Loucy (cell line): ENCODE results near the gene KANSL3.
A peak's percentile ranks its signal among the peaks of the same experiment; 100 is the strongest.

Source experiments
- H2AFZ ChIP-seq: fragments of 200-600 bp; sonication (generic); 2 replicates; pipeline ENCODE4 v1.6.0; 2016; ENCODE audit warnings: antibody characterized with exemption, mild to moderate bottlenecking, low read length, moderate library complexity
- H3F3A ChIP-seq: fragments of 200-600 bp; 2 replicates; pipeline ENCODE4 v1.6.0; 2016; ENCODE audit warnings: antibody characterized with exemption, low read depth, mild to moderate bottlenecking
- H3K27me3 ChIP-seq: fragments of 200-600 bp; sonication (generic); 2 replicates; pipeline ENCODE4 v1.6.1; 2014; ENCODE audit warnings: low read length, mild to moderate bottlenecking; ENCODE audit not compliant: insufficient read depth, poor library complexity, severe bottlenecking
- H3K36me3 ChIP-seq: fragments of 200-600 bp; sonication (generic); 2 replicates; pipeline ENCODE4 v1.6.1; 2016; ENCODE audit warnings: low read length; ENCODE audit not compliant: insufficient read depth
- H3K4me1 ChIP-seq: fragments of 200-600 bp; sonication (generic); 2 replicates; pipeline ENCODE4 v1.5.1; 2014; ENCODE audit warnings: low read length, mild to moderate bottlenecking; ENCODE audit not compliant: insufficient read depth, poor library complexity, severe bottlenecking
- H3K4me2 ChIP-seq: fragments of 200-600 bp; sonication (generic); 2 replicates; pipeline ENCODE4 v1.6.0; 2014; ENCODE audit warnings: antibody characterized with exemption, low read length, low read depth, mild to moderate bottlenecking; ENCODE audit not compliant: poor library complexity, severe bottlenecking
- H3K4me3 ChIP-seq: fragments of 200-600 bp; sonication (generic); 2 replicates; pipeline ENCODE4 v1.5.1; 2014; ENCODE audit warnings: low read length, mild to moderate bottlenecking, mixed read lengths; ENCODE audit not compliant: poor library complexity, severe bottlenecking
- H3K79me2 ChIP-seq: fragments of 200-600 bp; sonication (generic); 2 replicates; pipeline ENCODE4 v1.6.1; 2014; ENCODE audit warnings: low read length; ENCODE audit not compliant: insufficient read depth
- H3K9ac ChIP-seq: fragments of 200-600 bp; sonication (generic); 2 replicates; pipeline ENCODE4 v1.6.0; 2014; ENCODE audit warnings: mild to moderate bottlenecking, low read depth, low read length, moderate library complexity; ENCODE audit not compliant: poor library complexity, severe bottlenecking
- H3K9me2 ChIP-seq: fragments of 200-600 bp; sonication (generic); replicated peaks from 2 replicates; pipeline ENCODE4 v1.6.1; 2016; ENCODE audit warnings: low read depth, low read length, mixed read lengths
- H3K9me3 ChIP-seq: fragments of 200-600 bp; sonication (generic); 2 replicates; pipeline ENCODE4 v1.6.1; 2014; ENCODE audit warnings: mild to moderate bottlenecking, antibody characterized with exemption, low read length, low read depth; ENCODE audit not compliant: insufficient read depth
- H4K20me1 ChIP-seq: fragments of 200-600 bp; sonication (generic); 2 replicates; pipeline ENCODE4 v1.6.0; 2014; ENCODE audit warnings: antibody characterized with exemption, low read length, mild to moderate bottlenecking; ENCODE audit not compliant: insufficient read depth, poor library complexity, severe bottlenecking
- EZH2phosphoT487 ChIP-seq: fragments of 200-600 bp; IDR thresholded peaks from 2 replicates; pipeline ENCODE4 v1.6.1; 2018; ENCODE audit warnings: antibody characterized with exemption, mild to moderate bottlenecking, moderate library complexity, borderline replicate concordance
- TF ChIP-seq, protein P1 (sequence below): fragments of 200-600 bp; sonication (generic); conservative IDR thresholded peaks from 2 replicates; pipeline ENCODE4 v1.5.1; 2014; ENCODE audit warnings: mild to moderate bottlenecking, antibody characterized with exemption, low read length

The KANSL3 gene

DNA sequence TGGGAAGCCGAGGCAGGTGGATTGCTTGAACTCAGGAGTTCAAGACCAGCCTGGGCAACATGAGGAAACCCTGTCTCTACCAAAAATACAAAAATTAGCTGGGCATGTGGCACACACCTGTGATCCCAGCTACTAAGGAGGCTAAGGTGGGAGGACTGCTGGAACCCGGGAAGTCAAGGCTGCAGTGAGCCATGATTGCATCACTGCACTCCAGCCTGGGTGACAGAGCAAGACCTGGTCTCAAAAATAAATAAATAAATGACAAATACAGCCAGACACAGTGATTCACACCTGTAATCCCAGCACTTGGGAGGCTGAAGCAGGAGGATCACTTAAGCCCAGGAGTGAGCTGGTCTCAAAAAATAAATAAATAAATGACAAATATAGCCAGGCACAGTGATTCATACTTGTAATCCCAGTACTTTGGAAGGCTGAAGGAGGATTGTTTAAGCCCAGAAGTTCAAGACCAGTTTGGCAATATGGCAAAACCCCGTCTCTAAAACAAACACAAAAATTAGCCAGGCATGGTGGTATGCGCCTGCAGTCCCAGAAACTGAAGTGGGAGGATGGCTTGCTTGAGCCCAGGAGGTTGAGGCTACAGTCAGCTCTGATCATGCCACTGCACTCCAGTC, 6.2 kb downstream of the KANSL3 start:
- peak overlapping the region; percentile 36 for H3K4me2 ChIP-seq
- H3K9ac ChIP-seq, result no peak overlapping the region
- no peaks in the 10 kb centered on the region for H3K9me3 ChIP-seq
- peaks cover 75% of the 10 kb centered on the region for H3K79me2 ChIP-seq
- peaks cover 44% of the 10 kb centered on the region for H4K20me1 ChIP-seq
- H3K4me3 ChIP-seq, result no peak overlapping the region
- H3F3A ChIP-seq, result no peaks in the 10 kb centered on the region
- no peaks in the 10 kb centered on the region for H3K27me3 ChIP-seq
- H3K36me3 ChIP-seq, result peaks cover 37% of the 10 kb centered on the region; the same call in 1 of the 2 replicates
- peaks cover 43% of the 10 kb centered on the region for H3K4me1 ChIP-seq
- H2AFZ ChIP-seq, result no peak overlapping the region
- no peaks in the 10 kb centered on the region for H3K9me2 ChIP-seq
- TF ChIP-seq EZH2phosphoT487, result no peak
- TF ChIP-seq, protein P1, sequence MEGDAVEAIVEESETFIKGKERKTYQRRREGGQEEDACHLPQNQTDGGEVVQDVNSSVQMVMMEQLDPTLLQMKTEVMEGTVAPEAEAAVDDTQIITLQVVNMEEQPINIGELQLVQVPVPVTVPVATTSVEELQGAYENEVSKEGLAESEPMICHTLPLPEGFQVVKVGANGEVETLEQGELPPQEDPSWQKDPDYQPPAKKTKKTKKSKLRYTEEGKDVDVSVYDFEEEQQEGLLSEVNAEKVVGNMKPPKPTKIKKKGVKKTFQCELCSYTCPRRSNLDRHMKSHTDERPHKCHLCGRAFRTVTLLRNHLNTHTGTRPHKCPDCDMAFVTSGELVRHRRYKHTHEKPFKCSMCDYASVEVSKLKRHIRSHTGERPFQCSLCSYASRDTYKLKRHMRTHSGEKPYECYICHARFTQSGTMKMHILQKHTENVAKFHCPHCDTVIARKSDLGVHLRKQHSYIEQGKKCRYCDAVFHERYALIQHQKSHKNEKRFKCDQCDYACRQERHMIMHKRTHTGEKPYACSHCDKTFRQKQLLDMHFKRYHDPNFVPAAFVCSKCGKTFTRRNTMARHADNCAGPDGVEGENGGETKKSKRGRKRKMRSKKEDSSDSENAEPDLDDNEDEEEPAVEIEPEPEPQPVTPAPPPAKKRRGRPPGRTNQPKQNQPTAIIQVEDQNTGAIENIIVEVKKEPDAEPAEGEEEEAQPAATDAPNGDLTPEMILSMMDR, result no peak

DNA sequence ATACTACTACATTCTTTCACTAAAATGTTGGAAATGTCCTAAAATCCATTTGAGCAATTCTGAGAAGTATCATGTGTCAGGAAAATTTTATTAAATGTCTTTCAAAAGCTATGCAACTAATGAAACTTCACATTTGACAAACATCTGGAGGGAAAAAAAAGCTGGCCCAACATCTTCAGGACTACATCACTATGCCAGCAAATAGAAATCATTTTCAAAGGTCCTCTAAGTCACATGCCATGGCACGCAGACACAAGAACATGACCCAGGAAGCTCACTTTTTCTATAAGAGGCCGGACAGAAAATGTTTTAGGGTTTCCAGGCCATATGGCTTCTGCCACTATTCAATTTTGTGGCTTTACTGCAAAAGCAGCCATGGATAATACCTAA, 11.6 kb downstream of the KANSL3 start:
- no peak overlapping the region for H3K9ac ChIP-seq
- no peaks in the 10 kb centered on the region for H3K27me3 ChIP-seq
- peaks cover 20% of the 10 kb centered on the region for H3K4me1 ChIP-seq
- H2AFZ ChIP-seq, result no peak overlapping the region
- peaks cover 28% of the 10 kb centered on the region; the same call in 1 of the 2 replicates for H3K79me2 ChIP-seq
- peaks cover 5% of the 10 kb centered on the region for H4K20me1 ChIP-seq
- no peaks in the 10 kb centered on the region for H3F3A ChIP-seq
- H3K4me3 ChIP-seq, result no peak overlapping the region
- H3K4me2 ChIP-seq, result peak overlapping the region; percentile 10
- peaks cover 44% of the 10 kb centered on the region; the same call in 1 of the 2 replicates for H3K36me3 ChIP-seq
- no peaks in the 10 kb centered on the region for H3K9me3 ChIP-seq
- TF ChIP-seq EZH2phosphoT487, result no peak
- TF ChIP-seq, protein P1, result no peak
- H3K9me2 ChIP-seq, result no peaks in the 10 kb centered on the region

DNA sequence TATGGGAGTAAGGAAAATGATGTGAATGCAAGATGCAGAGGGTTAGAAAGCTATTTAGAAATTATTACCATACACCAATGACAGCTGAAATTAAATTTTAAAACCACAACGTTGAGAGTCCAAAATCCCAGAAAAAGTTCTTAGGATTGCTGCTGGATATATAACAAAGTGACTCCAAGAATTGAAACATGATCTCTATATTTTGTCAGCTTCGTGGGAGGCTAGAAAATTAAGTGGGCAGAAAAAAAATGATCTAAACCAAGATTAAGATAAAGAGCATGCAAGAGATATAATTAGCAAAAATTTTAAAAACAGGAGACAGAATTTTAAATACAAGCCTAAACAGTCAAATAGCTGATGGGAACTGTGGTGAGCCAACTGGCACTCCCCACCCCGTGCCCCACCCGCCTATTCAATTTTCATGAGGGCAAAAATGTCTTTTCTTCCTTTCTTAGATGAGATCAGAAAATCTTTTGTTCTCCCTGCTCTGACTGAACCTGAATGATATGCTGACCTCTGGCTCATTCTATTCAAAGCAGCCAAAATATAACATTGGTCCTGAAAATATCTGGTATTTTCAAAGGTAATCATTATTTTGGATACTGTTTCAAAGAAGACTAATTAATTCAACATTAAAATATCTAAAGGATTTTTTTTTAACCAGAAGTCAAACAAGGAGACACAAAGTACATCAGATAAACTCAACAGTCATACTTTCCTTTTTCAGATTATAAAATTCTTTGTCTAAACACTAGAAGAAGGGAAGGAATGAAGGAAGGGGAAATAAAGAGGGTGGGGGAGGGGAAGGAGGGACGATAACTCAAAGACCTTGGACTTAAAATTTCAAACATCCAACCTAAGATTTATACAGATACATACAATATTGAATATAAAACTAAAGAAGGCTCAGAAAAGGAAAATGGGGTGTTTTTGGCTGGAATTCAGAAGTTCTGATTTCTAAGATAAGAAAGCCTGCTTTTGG, 12.2 kb downstream of the KANSL3 start:
- Histone ChIP-seq H3K9ac (no peak overlapping the region), H3K4me2 (peak overlapping the region; percentile 10), H3K79me2 (peaks cover 23% of the 10 kb centered on the region; the same call in 1 of the 2 replicates)

More for the DNA sequence above, 12.2 kb downstream of the KANSL3 start:
- TF ChIP-seq, protein P1, result no peak
- TF ChIP-seq EZH2phosphoT487, result no peak
- Histone ChIP-seq H3K27me3 (no peaks in the 10 kb centered on the region), H3K4me3 (no peak overlapping the region), H3K4me1 (peaks cover 14% of the 10 kb centered on the region), H3K9me2 (no peaks in the 10 kb centered on the region), H2AFZ (no peak overlapping the region), H3K9me3 (no peaks in the 10 kb centered on the region), H3F3A (no peaks in the 10 kb centered on the region), H4K20me1 (peaks cover 5% of the 10 kb centered on the region), H3K36me3 (peaks cover 37% of the 10 kb centered on the region; the same call in 1 of the 2 replicates)
